Smooth muscle cell (in vitro differentiated cells): Measurements from ENCODE around the gene CIAO3. TPM values are rescaled to one million over a fixed set of nuclear protein-coding genes. Genes with fewer than 3 reads are reported as not detected.
"Not testable (repeated sequence)": the region's sequence is repeated elsewhere in the genome, so short reads cannot be mapped to it uniquely, and the experiment has no call there.

Experiments used
- DNase-seq: peaks from one replicate; lab custom pipeline; 2025; ENCODE audit not compliant: unreplicated experiment; lab: John Stamatoyannopoulos, UW
- H2AFZ ChIP-seq: fragments of 200-600 bp; sonication (generic); 2 replicates; pipeline ENCODE4 v1.6.0; 2016; ENCODE audit warnings: antibody characterized with exemption, low read depth, mild to moderate bottlenecking
- H3F3A ChIP-seq: fragments of 200-600 bp; sonication (generic); 2 replicates; pipeline ENCODE4 v1.6.0; 2017; ENCODE audit warnings: antibody characterized with exemption, low read depth
- H3K27ac ChIP-seq: fragments of 200-600 bp; sonication (generic); 2 replicates; pipeline ENCODE4 v1.5.1; 2016; ENCODE audit warnings: low read depth, mild to moderate bottlenecking
- H3K27me3 ChIP-seq: fragments of 200-600 bp; sonication (generic); 2 replicates; pipeline ENCODE4 v1.6.1; 2016; ENCODE audit warnings: low read depth, mild to moderate bottlenecking
- H3K36me3 ChIP-seq: fragments of 200-600 bp; sonication (generic); 2 replicates; pipeline ENCODE4 v1.5.1; 2016; ENCODE audit warnings: low read depth
- H3K4me1 ChIP-seq: fragments of 200-600 bp; sonication (generic); 2 replicates; pipeline ENCODE4 v1.5.1; 2016; ENCODE audit warnings: low read depth
- H3K4me2 ChIP-seq: fragments of 200-600 bp; sonication (generic); 2 replicates; pipeline ENCODE4 v1.6.0; 2016; ENCODE audit warnings: mild to moderate bottlenecking
- H3K4me3 ChIP-seq: fragments of 200-600 bp; sonication (generic); 2 replicates; pipeline ENCODE4 v1.5.1; 2016; ENCODE audit warnings: mild to moderate bottlenecking
- H3K79me2 ChIP-seq: fragments of 200-600 bp; sonication (generic); 2 replicates; pipeline ENCODE4 v1.6.0; 2016; ENCODE audit warnings: low read depth, mild to moderate bottlenecking
- H3K9ac ChIP-seq: fragments of 200-600 bp; sonication (generic); 2 replicates; pipeline ENCODE4 v1.6.0; 2016; ENCODE audit warnings: low read depth
- H3K9me3 ChIP-seq: fragments of 200-600 bp; sonication (generic); replicated peaks from 2 replicates; pipeline ENCODE4 v1.5.1; 2016; ENCODE audit warnings: low read depth
- H4K20me1 ChIP-seq: fragments of 200-600 bp; sonication (generic); 2 replicates; pipeline ENCODE4 v1.6.0; 2016; ENCODE audit warnings: low read depth
- CTCF ChIP-seq: fragments of 200-600 bp; sonication (generic); IDR thresholded peaks from 2 replicates; pipeline ENCODE4 v1.5.1; 2017; ENCODE audit warnings: borderline replicate concordance, mild to moderate bottlenecking, antibody characterized with exemption; ENCODE audit not compliant: insufficient read depth, poor library complexity, severe bottlenecking
- WGBS: methylation state at CpG from one replicate; pipeline ENCODE4 v1.1.7; 2016; ENCODE audit warnings: low lambda C conversion rate; 5-methylcytosine and 5-hydroxymethylcytosine counted together
- polyA plus RNA-seq: library from polyadenylated mRNA; unstranded; fragments of >200 nt; fragmentation: Nextera tagmentation; extraction: Ambion mirVana; gene quantifications from 2 replicates; pipeline ENCODE4 v1.2.1, GENCODE V29; 2016
- total RNA-seq: library from RNA; depleted of rRNA; stranded (reverse); fragments of >200 nt; gene quantifications from 2 replicates; pipeline ENCODE4 v1.2.3, GENCODE V29; 2014

CIAO3 gene
- total and polyA plus RNA-seq, 2 experiments from 2014 or later: 19.7 to 39.6 TPM

GRCh38 chr16:712740-713250 is 28.0 kb downstream of the CIAO3 start:
- not testable (repeated sequence) for DNase-seq, H3K4me2 ChIP-seq
- peak; percentile 60 for TF ChIP-seq CTCF

GRCh38 chr16:711548-712320 is 29.1 kb downstream of the CIAO3 start:
- H3K4me3 ChIP-seq: no peak overlapping the region
- H3F3A ChIP-seq: no peaks in the 10 kb centered on the region
- no peak overlapping the region for H3K4me2 ChIP-seq
- H3K79me2 ChIP-seq: no peaks in the 10 kb centered on the region
- 21% methylated on average over 25 of the region's 25 CpGs for WGBS
- H3K9ac ChIP-seq: no peak overlapping the region
- peak; percentile 32 for DNase-seq
- H3K36me3 ChIP-seq: no peaks in the 10 kb centered on the region
- peak; percentile 95 for TF ChIP-seq CTCF
- peaks cover 26% of the 10 kb centered on the region for H3K27me3 ChIP-seq
- H3K27ac ChIP-seq: no peak overlapping the region
- peaks cover 13% of the 10 kb centered on the region for H3K4me1 ChIP-seq
- no peak overlapping the region for H2AFZ ChIP-seq
- no peaks in the 10 kb centered on the region for H3K9me3 ChIP-seq
- peaks cover 8% of the 10 kb centered on the region for H4K20me1 ChIP-seq

More at GRCh38 chr16:712740-713250, 28.0 kb downstream of the CIAO3 start:
- 41% methylated on average over 13 of the region's 13 CpGs for WGBS
- Histone ChIP-seq H3K27me3 (peaks cover 18% of the 10 kb centered on the region), H3K4me1 (peaks cover 14% of the 10 kb centered on the region)
- not testable (repeated sequence) for H3F3A ChIP-seq, H2AFZ ChIP-seq, H3K9me3 ChIP-seq, H3K9ac ChIP-seq, H3K27ac ChIP-seq, H4K20me1 ChIP-seq, H3K79me2 ChIP-seq, H3K4me3 ChIP-seq, H3K36me3 ChIP-seq

- Histone ChIP-seq H3K4me2 (no peak overlapping the region), H3K27ac (no peak overlapping the region), H3K9me3 (no peaks in the 10 kb centered on the region), H3K4me1 (peaks cover 8% of the 10 kb centered on the region), H2AFZ (no peak overlapping the region), H3K4me3 (no peak overlapping the region), H3K79me2 (no peaks in the 10 kb centered on the region), H3K36me3 (no peaks in the 10 kb centered on the region), H4K20me1 (peaks cover 4% of the 10 kb centered on the region), H3F3A (no peaks in the 10 kb centered on the region), H3K9ac (no peak overlapping the region), H3K27me3 (peaks cover 33% of the 10 kb centered on the region)
- no peak for DNase-seq
- 84% methylated on average over 12 of the region's 12 CpGs for WGBS
- no peak for TF ChIP-seq CTCF
Measured at GRCh38 chr16:711084-711483, 29.7 kb downstream of the CIAO3 start.
